Measurements from ENCODE around the gene PKNOX1. TPM values are rescaled to one million over a fixed set of nuclear protein-coding genes. Genes with fewer than 3 reads are reported as not detected.
"Not testable (repeated sequence)": the region's sequence is repeated elsewhere in the genome, so short reads cannot be mapped to it uniquely, and the experiment has no call there.

PKNOX1 gene
- total RNA-seq, 1 donor from 2014 or later, result 11.2 TPM

DNA sequence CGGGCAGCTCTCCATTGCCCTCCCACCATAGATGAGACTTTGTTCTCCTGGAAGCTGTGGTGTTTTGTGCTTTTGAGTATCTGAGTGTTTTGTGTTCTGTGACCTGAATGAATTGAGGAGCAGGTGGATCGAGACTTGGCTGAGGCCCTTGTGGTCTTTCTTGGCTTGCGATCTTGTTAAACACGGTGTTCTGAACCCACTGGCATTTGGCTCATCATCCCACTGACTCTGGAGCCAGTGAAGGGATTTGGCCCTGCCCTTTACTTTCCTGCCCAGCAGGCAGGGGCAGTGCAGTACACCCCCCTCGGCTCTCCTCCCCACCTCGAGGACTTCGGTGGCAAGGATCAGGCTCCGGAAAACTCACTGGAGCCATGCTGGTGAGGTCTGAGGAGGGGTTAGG lies 30.6 kb downstream of the PKNOX1 start:
- no peak for DNase-seq (ENCODE audit: low spot score in 2 of 2)
- peaks cover 0 to 36% of the 10 kb centered on the region in 2 donors for H3K36me3 ChIP-seq

DNA sequence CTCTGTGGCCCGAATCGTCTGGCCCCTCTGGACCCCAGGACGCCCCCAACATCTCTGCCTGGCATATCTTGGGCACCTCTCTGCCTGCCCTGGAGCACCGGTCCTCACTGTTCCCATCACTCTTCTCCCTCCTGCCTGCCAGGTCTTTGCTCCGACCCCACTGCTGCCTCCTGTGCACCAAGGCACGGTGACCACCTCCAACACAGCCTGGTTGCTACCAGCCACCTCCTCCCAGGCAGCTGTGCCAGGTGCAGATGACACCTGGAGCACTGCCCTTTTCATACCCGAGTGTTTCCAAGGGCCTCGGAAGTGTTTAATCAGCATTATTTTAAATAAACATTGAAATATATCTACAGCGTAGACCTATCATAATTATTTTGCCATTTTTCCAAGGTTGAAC lies 31.3 kb downstream of the PKNOX1 start:
- H3K9me3 ChIP-seq, result no peaks in the 10 kb centered on the region
- H3K4me3 ChIP-seq, result no peak overlapping the region
- H3K4me1 ChIP-seq, result peaks cover 4 to 6% of the 10 kb centered on the region in 2 donors
- no peak overlapping the region for H3K27ac ChIP-seq
- no peaks in the 10 kb centered on the region for H3K27me3 ChIP-seq
- intact Hi-C loops (cut with DNase I), result no loop called here
- TF ChIP-seq, protein P1, sequence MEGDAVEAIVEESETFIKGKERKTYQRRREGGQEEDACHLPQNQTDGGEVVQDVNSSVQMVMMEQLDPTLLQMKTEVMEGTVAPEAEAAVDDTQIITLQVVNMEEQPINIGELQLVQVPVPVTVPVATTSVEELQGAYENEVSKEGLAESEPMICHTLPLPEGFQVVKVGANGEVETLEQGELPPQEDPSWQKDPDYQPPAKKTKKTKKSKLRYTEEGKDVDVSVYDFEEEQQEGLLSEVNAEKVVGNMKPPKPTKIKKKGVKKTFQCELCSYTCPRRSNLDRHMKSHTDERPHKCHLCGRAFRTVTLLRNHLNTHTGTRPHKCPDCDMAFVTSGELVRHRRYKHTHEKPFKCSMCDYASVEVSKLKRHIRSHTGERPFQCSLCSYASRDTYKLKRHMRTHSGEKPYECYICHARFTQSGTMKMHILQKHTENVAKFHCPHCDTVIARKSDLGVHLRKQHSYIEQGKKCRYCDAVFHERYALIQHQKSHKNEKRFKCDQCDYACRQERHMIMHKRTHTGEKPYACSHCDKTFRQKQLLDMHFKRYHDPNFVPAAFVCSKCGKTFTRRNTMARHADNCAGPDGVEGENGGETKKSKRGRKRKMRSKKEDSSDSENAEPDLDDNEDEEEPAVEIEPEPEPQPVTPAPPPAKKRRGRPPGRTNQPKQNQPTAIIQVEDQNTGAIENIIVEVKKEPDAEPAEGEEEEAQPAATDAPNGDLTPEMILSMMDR (IDR thresholded peaks at IDR 0.05), result no peak
- peaks cover 0 to 37% of the 10 kb centered on the region in 2 donors for H3K36me3 ChIP-seq
- no peak for DNase-seq (ENCODE audit: low spot score in 2 of 2)

More for the DNA sequence above, 30.6 kb downstream of the PKNOX1 start:
- Histone ChIP-seq H3K4me3 (no peak overlapping the region), H3K9me3 (no peaks in the 10 kb centered on the region), H3K27ac (no peak overlapping the region), H3K27me3 (no peaks in the 10 kb centered on the region), H3K4me1 (peaks cover 4 to 6% of the 10 kb centered on the region in 2 donors)
- intact Hi-C loops (cut with DNase I), result no loop called here
- TF ChIP-seq, protein P1 (IDR thresholded peaks at IDR 0.05), result no peak

DNA sequence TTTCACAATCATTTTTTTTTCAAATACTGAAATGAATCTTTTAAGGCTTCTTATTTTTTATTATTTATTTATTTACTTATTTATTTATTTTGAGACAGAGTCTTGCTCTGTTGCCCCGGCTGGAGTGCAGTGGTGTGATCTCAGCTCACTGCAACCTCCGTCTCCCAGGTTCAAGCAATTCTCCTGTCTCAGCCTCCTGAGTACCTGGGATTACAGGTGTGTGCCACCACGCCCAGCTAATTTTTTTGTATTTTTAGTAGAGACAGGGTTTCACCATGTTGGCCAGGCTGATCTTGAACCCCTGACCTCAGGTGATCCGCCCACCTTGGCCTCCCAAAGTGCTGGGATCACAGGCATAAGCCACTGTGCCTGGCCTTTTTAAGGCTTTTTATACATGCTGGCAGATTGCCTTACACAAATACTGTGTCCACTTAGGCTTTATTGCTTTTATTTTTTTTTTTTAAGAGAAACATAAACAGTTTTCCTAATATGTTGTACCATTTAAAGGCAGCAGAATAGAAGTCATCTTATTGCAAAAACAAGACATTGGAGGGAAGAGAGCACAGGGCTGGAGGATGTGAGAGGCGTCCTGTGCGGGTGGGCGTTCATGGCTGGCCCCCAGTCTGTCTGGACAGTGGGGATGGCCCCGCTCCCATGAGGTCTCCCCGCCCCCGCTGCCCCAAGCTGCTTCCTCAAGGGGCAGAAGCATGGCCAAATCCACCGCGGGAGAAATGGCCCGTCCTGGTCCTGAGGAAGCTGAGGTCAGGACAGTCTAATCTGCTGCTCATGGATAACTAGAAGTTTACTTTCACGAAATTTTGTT lies 31.9 kb downstream of the PKNOX1 start:
- not testable (repeated sequence) for H3K27ac ChIP-seq, H3K4me3 ChIP-seq
- H3K36me3 ChIP-seq, result peaks cover 0 to 40% of the 10 kb centered on the region in 2 donors

GRCh38 chr21:43006874-43007208 lies 32.5 kb downstream of the PKNOX1 start:
- intact Hi-C loops (cut with DNase I), result no loop called here

More for the DNA sequence above, 31.9 kb downstream of the PKNOX1 start:
- H3K4me1 ChIP-seq; intact Hi-C loops (cut with DNase I); H3K27me3 ChIP-seq; DNase-seq (ENCODE audit: low spot score in 2 of 2); H3K9me3 ChIP-seq: not testable (repeated sequence)

DNA sequence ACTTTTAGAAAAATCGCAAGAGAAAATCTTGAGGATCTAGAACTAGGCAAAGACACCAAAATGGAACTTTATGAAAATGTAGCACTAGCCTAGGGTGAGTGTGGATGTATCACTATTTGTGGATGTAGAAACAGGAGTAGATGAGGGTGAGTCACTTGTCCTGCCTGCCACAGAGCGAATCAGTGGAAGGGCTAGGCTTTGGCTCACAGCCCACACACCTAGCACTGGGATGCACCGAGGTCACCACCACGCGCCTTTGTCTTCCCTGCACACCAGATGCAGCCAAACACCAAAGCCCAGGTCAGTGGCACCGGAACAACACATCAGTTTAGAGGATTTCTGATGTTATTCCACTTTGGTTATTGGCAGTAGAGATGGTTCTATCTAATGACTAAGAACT lies 38.2 kb downstream of the PKNOX1 start:
- no peak overlapping the region for H3K4me3 ChIP-seq
- no peak overlapping the region for H3K27ac ChIP-seq
- intact Hi-C loops (cut with DNase I), result no loop called here
- no peak for DNase-seq (ENCODE audit: low spot score in 2 of 2)
- H3K9me3 ChIP-seq, result no peaks in the 10 kb centered on the region
- no peaks in the 10 kb centered on the region for H3K27me3 ChIP-seq
- TF ChIP-seq, protein P1 (IDR thresholded peaks at IDR 0.05), result no peak
- H3K4me1 ChIP-seq, result no peaks in the 10 kb centered on the region
- H3K36me3 ChIP-seq, result peaks cover 14 to 51% of the 10 kb centered on the region in 2 donors

More at GRCh38 chr21:43006874-43007208, 32.5 kb downstream of the PKNOX1 start:
- Histone ChIP-seq H3K27ac (no peak overlapping the region), H3K27me3 (no peaks in the 10 kb centered on the region), H3K36me3 (peaks cover 2 to 46% of the 10 kb centered on the region in 2 donors), H3K4me3 (no peak overlapping the region), H3K9me3 (no peaks in the 10 kb centered on the region), H3K4me1 (no peaks in the 10 kb centered on the region)
- DNase-seq (ENCODE audit: low spot score in 2 of 2), result no peak
- TF ChIP-seq, protein P1 (IDR thresholded peaks at IDR 0.05), result no peak

DNA sequence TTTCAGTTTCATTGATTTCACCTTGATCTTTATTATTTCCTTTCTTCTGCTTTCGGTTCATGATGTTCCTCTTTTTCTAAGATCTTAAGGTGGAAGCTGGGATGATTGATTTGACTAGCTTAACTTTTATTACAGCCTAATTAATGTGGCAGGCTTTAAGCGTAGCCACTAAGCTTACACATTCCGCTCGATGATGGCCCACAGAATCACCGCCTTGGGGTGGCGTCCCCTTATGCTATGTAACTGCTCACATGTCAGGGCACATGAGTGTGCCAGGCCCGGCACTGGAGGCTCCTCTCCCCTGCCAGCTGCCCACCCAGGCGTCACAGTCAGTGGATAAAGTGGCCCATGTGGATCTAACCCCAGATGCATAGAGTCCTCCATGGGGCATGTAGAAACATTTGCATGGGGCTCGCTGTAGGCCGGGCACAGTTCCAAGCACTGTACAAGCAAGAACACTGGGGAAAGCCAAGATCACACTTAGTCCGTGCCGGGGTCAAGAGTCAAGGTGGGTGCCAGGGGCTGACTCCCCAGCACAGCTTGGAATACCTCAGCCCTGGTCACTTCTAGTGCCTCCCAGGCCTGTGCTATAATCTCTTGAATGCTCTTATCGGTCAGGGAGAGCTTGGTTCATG lies 41.7 kb downstream of the PKNOX1 start:
- no peak overlapping the region for H3K27ac ChIP-seq
- no peaks in the 10 kb centered on the region for H3K4me1 ChIP-seq
- no peak for DNase-seq (ENCODE audit: low spot score in 2 of 2)
- no peaks in the 10 kb centered on the region for H3K9me3 ChIP-seq
- TF ChIP-seq, protein P1 (IDR thresholded peaks at IDR 0.05), result no peak
- H3K27me3 ChIP-seq, result no peaks in the 10 kb centered on the region
- no peak overlapping the region for H3K4me3 ChIP-seq
- H3K36me3 ChIP-seq, result peaks cover 20 to 51% of the 10 kb centered on the region in 2 donors
- intact Hi-C loops (cut with DNase I), result no loop called here

Data from ascending aorta (tissue), 2 donors.